HCT116 (cell line): Measurements from ENCODE around the gene SLC2A5. TPM values are rescaled to one million over a fixed set of nuclear protein-coding genes. Genes with fewer than 3 reads are reported as not detected.

ENCODE experiments used
- ATAC-seq: fragments of 200-7000 bp; cut with Tn5 transposase; 2 replicates; pipeline ENCODE4 v1.9.1; 2020; ENCODE audit warnings: mild to moderate bottlenecking, moderate library complexity
- BruUV-seq: library from RNA; stranded (reverse); fragments of 400-500 nt; replicated peaks from 2 replicates; lab custom pipeline; 2021; lab: Mats Ljungman, UMichigan
- CTCF ChIA-PET: fragments of 300-600 bp; sonication (Branson Sonifier 250); formaldehyde crosslinking; loops from one replicate; lab custom pipeline; 2021; ENCODE audit warnings: antibody characterized with exemption; lab: Charles Lee
- POLR2A ChIA-PET: fragments of 300-600, 350-600 bp; sonication (Branson Sonifier 250); formaldehyde crosslinking; loops from one replicate; lab custom pipeline; 2021; ENCODE audit warnings: antibody characterized with exemption; lab: Charles Lee
- RAD21 ChIA-PET, 2 experiments: fragments of 300-600 bp; sonication (Branson Sonifier 250); formaldehyde crosslinking; loops; one replicate each; lab custom pipeline; 2023; ENCODE audit warnings: low total read pairs in 2 of 2; ENCODE audit not compliant: uncharacterized antibody in 2 of 2, unreplicated experiment in 2 of 2, low non-redundant PET in 1 of 2; lab: Charles Lee
- DNase-seq: peaks from one replicate; pipeline ENCODE4 v3.0.0-alpha.2; 2010; ENCODE audit warnings: low read depth, low spot score
- H2AFZ ChIP-seq: fragments of 200-600 bp; shearing (Covaris generic), sonication (generic); 2 replicates; pipeline ENCODE4 v1.6.1; 2017; ENCODE audit warnings: low read depth, mixed run types, mixed read lengths, antibody characterized with exemption, low read length; ENCODE audit not compliant: poor library complexity, severe bottlenecking
- H3K27ac ChIP-seq: 2 replicates; pipeline ENCODE4 v1.5.1; 2012; ENCODE audit warnings: low read depth, low read length
- H3K27me3 ChIP-seq: fragments of 200-600 bp; sonication (generic); 2 replicates; pipeline ENCODE4 v1.6.1; 2016; ENCODE audit warnings: mixed run types, low read length, mixed read lengths; ENCODE audit not compliant: insufficient read depth
- H3K36me3 ChIP-seq, 2 experiments: fragments of 200-500 bp in 1 of 2; fragments of 200-600 bp in 1 of 2; sonication (Bioruptor generic) in 1 of 2; sonication (generic) in 1 of 2; 2 replicates each; pipeline versions ENCODE4 v1.5.1 to v1.6.1; 2014 to 2016; ENCODE audit warnings: low read length in 2 of 2, inconsistent platforms in 1 of 2, mixed read lengths in 1 of 2, mixed run types in 1 of 2; ENCODE audit not compliant: insufficient read depth in 2 of 2, control insufficient read depth in 1 of 2
- H3K4me1 ChIP-seq, 2 experiments: fragments of 200-600 bp in 1 of 2; sonication (generic) in 1 of 2; 2 replicates each; pipeline versions ENCODE4 v1.5.1 to v1.6.1; 2012 to 2017; ENCODE audit warnings: low read length in 2 of 2, inconsistent platforms in 1 of 2, mild to moderate bottlenecking in 1 of 2, mixed read lengths in 1 of 2, mixed run types in 1 of 2, moderate library complexity in 1 of 2; ENCODE audit not compliant: insufficient read depth in 2 of 2, control insufficient read depth in 1 of 2
- H3K4me2 ChIP-seq: fragments of 200-600 bp; sonication (generic); 2 replicates; pipeline ENCODE4 v1.6.1; 2017; ENCODE audit warnings: mixed run types, low read length, mixed read lengths
- H3K4me3 ChIP-seq, 2 experiments: fragments of 200-600 bp in 1 of 2; sonication (generic) in 1 of 2; replicated peaks in 1 of 2; 2 replicates each; pipeline ENCODE4 v1.5.1; 2011 to 2016; ENCODE audit warnings: low read length in 2 of 2, control low read depth in 1 of 2, low read depth in 1 of 2, mild to moderate bottlenecking in 1 of 2, mixed read lengths in 1 of 2, mixed run types in 1 of 2
- H3K79me2 ChIP-seq: fragments of 200-600 bp; sonication (generic); 2 replicates; pipeline ENCODE4 v1.6.1; 2017; ENCODE audit warnings: mild to moderate bottlenecking, mixed run types, low read length, moderate library complexity, mixed read lengths; ENCODE audit not compliant: insufficient read depth
- H3K9ac ChIP-seq: fragments of 200-600 bp; sonication (generic); 2 replicates; pipeline ENCODE4 v1.6.1; 2016; ENCODE audit warnings: low read length, mixed read lengths
- H3K9me2 ChIP-seq: fragments of 200-600 bp; sonication (generic), shearing (Covaris generic); 2 replicates; pipeline ENCODE4 v1.6.1; 2017; ENCODE audit warnings: mixed run types, mild to moderate bottlenecking, moderate library complexity; ENCODE audit not compliant: insufficient read depth
- H3K9me3 ChIP-seq, 2 experiments: fragments of 200-500 bp in 1 of 2; fragments of 200-600 bp in 1 of 2; sonication (Bioruptor generic) in 1 of 2; sonication (generic) in 1 of 2; 2 replicates each; pipeline ENCODE4 v1.6.1; 2014 to 2017; ENCODE audit warnings: low read length in 2 of 2, mixed read lengths in 2 of 2, inconsistent platforms in 1 of 2, low read depth in 1 of 2, mild to moderate bottlenecking in 1 of 2, mixed run types in 1 of 2, moderate library complexity in 1 of 2; ENCODE audit not compliant: control insufficient read depth in 1 of 2, insufficient read depth in 1 of 2
- H4K20me1 ChIP-seq: fragments of 200-600 bp; sonication (generic), shearing (Covaris generic); 2 replicates; pipeline ENCODE4 v1.6.1; 2017; ENCODE audit warnings: mixed run types, mild to moderate bottlenecking, moderate library complexity; ENCODE audit not compliant: insufficient read depth
- ATF3 ChIP-seq: IDR thresholded peaks from 2 replicates; pipeline ENCODE4 v1.6.1; 2012
- CBX3 ChIP-seq: IDR thresholded peaks from 2 replicates; pipeline ENCODE4 v1.6.1; 2012; ENCODE audit warnings: low read depth
- CEBPB ChIP-seq: IDR thresholded peaks from 2 replicates; pipeline ENCODE4 v1.6.1; 2012; ENCODE audit warnings: low read depth
- CTCF ChIP-seq, 3 experiments: fragments of 200-600 bp in 1 of 3; sonication (generic) in 1 of 3; IDR thresholded peaks in 2 of 3; conservative IDR thresholded peaks in 1 of 3; 2 replicates each; pipeline ENCODE4 v1.5.1; 2012 to 2017; ENCODE audit warnings: low read depth in 2 of 3, low read length in 2 of 3, antibody characterized with exemption in 1 of 3, borderline replicate concordance in 1 of 3, control low read depth in 1 of 3, mild to moderate bottlenecking in 1 of 3, mixed read lengths in 1 of 3, mixed run types in 1 of 3, moderate library complexity in 1 of 3; ENCODE audit not compliant: insufficient read depth in 1 of 3
- JUND ChIP-seq: IDR thresholded peaks from 2 replicates; pipeline ENCODE4 v1.6.1; 2012
- POLR2A ChIP-seq: IDR thresholded peaks from 2 replicates; pipeline ENCODE4 v1.7.0; 2011; ENCODE audit warnings: borderline replicate concordance; ENCODE audit not compliant: insufficient read depth, insufficient read length; ENCODE audit errors: extremely low read depth
- REST ChIP-seq: IDR thresholded peaks from 2 replicates; pipeline ENCODE4 v1.6.1; 2012; ENCODE audit warnings: low read depth
- SP1 ChIP-seq: IDR thresholded peaks from 2 replicates; pipeline ENCODE4 v1.6.1; 2012; ENCODE audit warnings: low read depth
- SRF ChIP-seq: IDR thresholded peaks from 2 replicates; pipeline ENCODE4 v1.6.1; 2012; ENCODE audit warnings: low read depth
- ZBTB33 ChIP-seq: IDR thresholded peaks from 2 replicates; pipeline ENCODE4 v1.6.1; 2011; ENCODE audit warnings: mild to moderate bottlenecking, low read length, moderate library complexity; ENCODE audit not compliant: insufficient replicate concordance; ENCODE audit errors: extremely low read depth
- intact Hi-C: fragments of 100-400 bp; cut with micrococcal nuclease; formaldehyde crosslinking; loops from 2 replicates; pipeline ENCODE4 v1.10.0; 2022
- total RNA-seq: library from RNA; stranded (reverse); gene quantifications from one replicate; pipeline ENCODE4 v1.2.1, GENCODE V29; 2021; ENCODE audit not compliant: unreplicated experiment

The SLC2A5 gene
- total RNA-seq, 1 experiment from 2014 or later, result not detected

- TF ChIP-seq ZBTB33 (no peak), ATF3 (no peak), POLR2A (no peak), SP1 (no peak), SRF (no peak), CBX3 (no peak), CEBPB (no peak)
These were observed 23.7 kb upstream of the SLC2A5 start (continued) for GRCh38 chr1:9093091-9093490.

GRCh38 chr1:9088807-9089206 lies 19.4 kb upstream of the SLC2A5 start:
- BruUV-seq, result no TSS peak
- no peaks in the 10 kb centered on the region for H3K9me3 ChIP-seq
- no peaks in the 10 kb centered on the region for H3K79me2 ChIP-seq
- no peaks in the 10 kb centered on the region; the same call in 1 of the 2 replicates for H3K27me3 ChIP-seq
- no peaks in the 10 kb centered on the region for H3K4me1 ChIP-seq
- no peak overlapping the region for H3K9ac ChIP-seq
- H3K36me3 ChIP-seq, result no peaks in the 10 kb centered on the region
- no peak overlapping the region for H2AFZ ChIP-seq
- DNase-seq, result no peak
- RAD21 ChIA-PET, result no interaction called here
- H4K20me1 ChIP-seq, result no peaks in the 10 kb centered on the region
- POLR2A ChIA-PET, result no interaction called here
- H3K4me3 ChIP-seq, result no peak overlapping the region
- no peaks in the 10 kb centered on the region for H3K9me2 ChIP-seq
- CTCF ChIA-PET, result no interaction called here
- no peak for ATAC-seq
- TF ChIP-seq CBX3 (no peak), JUND (no peak), REST (no peak), CTCF (IDR thresholded peaks at IDR 0.05 in 2 of 3, conservative IDR thresholded peaks at IDR 0.05 in 1 of 3; ENCODE audit: borderline replicate concordance in 1 of 3, insufficient read depth in 1 of 3, low read depth in 2 of 3, low read length in 2 of 3) (no peak)
- TF ChIP-seq, all 23 proteins: peak for 0
- intact Hi-C loops, result no loop called here
- Histone ChIP-seq H3K27ac (no peak overlapping the region), H3K4me2 (no peak overlapping the region)
